ENCODE measurements around the gene CACNA1A. TPM values are rescaled to one million over a fixed set of nuclear protein-coding genes. Genes with fewer than 3 reads are reported as not detected.

Gene CACNA1A
- total RNA-seq, 3 donors from 2014 or later = 2.3 to 10.1 (median 5.7) TPM

GRCh38 chr19:13315495-13315894, 190.8 kb downstream of the CACNA1A start:
- Histone ChIP-seq H3K4me1 (ENCODE audit: low read depth) (no peaks in the 10 kb centered on the region), H3K9me3 (no peaks in the 10 kb centered on the region), H3K36me3 (ENCODE audit: low read depth) (no peaks in the 10 kb centered on the region), H3K4me3 (no peak overlapping the region)
- intact Hi-C loops (cut with DNase I, micrococcal nuclease) = no loop called here
- ATAC-seq = no peak
- no peak for TF ChIP-seq CTCF (IDR thresholded peaks at IDR 0.05)
- DNase-seq = peak in 1 of 3 donors; percentile 5

GRCh38 chr19:13314761-13315160, 191.5 kb downstream of the CACNA1A start:
- intact Hi-C loops (cut with DNase I, micrococcal nuclease) = no loop called here
- TF ChIP-seq CTCF (IDR thresholded peaks at IDR 0.05) = no peak
- H3K4me1 ChIP-seq (ENCODE audit: low read depth) = no peaks in the 10 kb centered on the region
- H3K36me3 ChIP-seq (ENCODE audit: low read depth) = no peaks in the 10 kb centered on the region
- H3K9me3 ChIP-seq = no peaks in the 10 kb centered on the region
- no peak overlapping the region for H3K4me3 ChIP-seq
- DNase-seq = no peak
- ATAC-seq = no peak

- Histone ChIP-seq H3K36me3 (ENCODE audit: low read depth) (no peaks in the 10 kb centered on the region), H3K4me1 (ENCODE audit: low read depth) (no peaks in the 10 kb centered on the region), H3K4me3 (no peak overlapping the region), H3K9me3 (no peaks in the 10 kb centered on the region)
- TF ChIP-seq CTCF (IDR thresholded peaks at IDR 0.05) = no peak
- no peak for DNase-seq
- intact Hi-C loops (cut with DNase I, micrococcal nuclease) = no loop called here
- no peak for ATAC-seq
Measured at GRCh38 chr19:13313875-13314274, 192.4 kb downstream of the CACNA1A start.

GRCh38 chr19:13309864-13310263, 196.4 kb downstream of the CACNA1A start:
- intact Hi-C loops (cut with DNase I, micrococcal nuclease) = no loop called here
- DNase-seq = no peak

GRCh38 chr19:13303381-13304129, 202.7 kb downstream of the CACNA1A start:
- no peaks in the 10 kb centered on the region for H3K9me3 ChIP-seq
- ATAC-seq (no peak), DNase-seq (no peak)
- no peak overlapping the region for H3K4me3 ChIP-seq
- intact Hi-C loops (cut with DNase I, micrococcal nuclease) = no loop called here
- no peaks in the 10 kb centered on the region for H3K4me1 ChIP-seq (ENCODE audit: low read depth)
- no peaks in the 10 kb centered on the region for H3K36me3 ChIP-seq (ENCODE audit: low read depth)
- no peak for TF ChIP-seq CTCF (IDR thresholded peaks at IDR 0.05)

More at GRCh38 chr19:13309864-13310263, 196.4 kb downstream of the CACNA1A start:
- Histone ChIP-seq H3K36me3 (ENCODE audit: low read depth) (no peaks in the 10 kb centered on the region), H3K9me3 (no peaks in the 10 kb centered on the region), H3K4me3 (no peak overlapping the region), H3K4me1 (ENCODE audit: low read depth) (no peaks in the 10 kb centered on the region)
- ATAC-seq = no peak
- no peak for TF ChIP-seq CTCF (IDR thresholded peaks at IDR 0.05)

Measured in mucosa of descending colon (tissue), 3 donors.